ENCODE data around the gene TCEAL8. TPM values are rescaled to one million over a fixed set of nuclear protein-coding genes. Genes with fewer than 3 reads are reported as not detected.

The TCEAL8 gene
- total RNA-seq, 2 experiments from 2014 or later, result 26.8 to 32.6 TPM

GRCh38 chrX:103220511-103221323 lies 34.2 kb downstream of the TCEAL8 start:
- no peak for TF ChIP-seq EZH2phosphoT487 (IDR thresholded peaks at IDR 0.05; ENCODE audit: borderline replicate concordance, low read depth, low read length)
- TF ChIP-seq CTCF (conservative IDR thresholded peaks at IDR 0.05; ENCODE audit: low read length), result no peak
- no peaks in the 10 kb centered on the region for H3K4me1 ChIP-seq (ENCODE audit: insufficient read depth, low read length, poor library complexity, severe bottlenecking)
- H3K36me3 ChIP-seq (ENCODE audit: insufficient read depth, low read length), result no peaks in the 10 kb centered on the region
- intact Hi-C loops (cut with micrococcal nuclease; ENCODE audit: unreplicated experiment), result no loop called here
- CTCF ChIA-PET (ENCODE audit: unreplicated experiment), result no interaction called here
- H3K4me3 ChIP-seq (ENCODE audit: low read depth, low read length, poor library complexity, severe bottlenecking), result no peak overlapping the region
- no peaks in the 10 kb centered on the region for H3K9me2 ChIP-seq (ENCODE audit: insufficient read depth, low read length)
- H3K79me2 ChIP-seq (ENCODE audit: insufficient read depth, low read depth, low read length), result no peaks in the 10 kb centered on the region
- POLR2A ChIA-PET, result no interaction called here
- no peak overlapping the region for H3K4me2 ChIP-seq (ENCODE audit: low read length)
- no peak overlapping the region for H2AFZ ChIP-seq (ENCODE audit: low read length)
- no TSS peak for BruUV-seq (replicated peaks)
- DNase-seq (ENCODE audit: low spot score), result no peak
- H4K20me1 ChIP-seq (ENCODE audit: insufficient read depth, low read length), result no peaks in the 10 kb centered on the region
- H3K27ac ChIP-seq (ENCODE audit: low read depth, low read length, poor library complexity, severe bottlenecking), result no peak overlapping the region
- H3K9me3 ChIP-seq (ENCODE audit: low read length), result no peaks in the 10 kb centered on the region

- no peaks in the 10 kb centered on the region for H3K79me2 ChIP-seq (ENCODE audit: insufficient read depth, low read depth, low read length)
- POLR2A ChIA-PET, result no interaction called here
- no peak overlapping the region for H3K4me3 ChIP-seq (ENCODE audit: low read depth, low read length, poor library complexity, severe bottlenecking)
- H3K27ac ChIP-seq (ENCODE audit: low read depth, low read length, poor library complexity, severe bottlenecking), result no peak overlapping the region
- no peak overlapping the region for H2AFZ ChIP-seq (ENCODE audit: low read length)
- no peaks in the 10 kb centered on the region for H3K36me3 ChIP-seq (ENCODE audit: insufficient read depth, low read length)
- intact Hi-C loops (cut with micrococcal nuclease; ENCODE audit: unreplicated experiment), result no loop called here
- no peak for TF ChIP-seq CTCF (conservative IDR thresholded peaks at IDR 0.05; ENCODE audit: low read length)
- no peak for TF ChIP-seq EZH2phosphoT487 (IDR thresholded peaks at IDR 0.05; ENCODE audit: borderline replicate concordance, low read depth, low read length)
- no peaks in the 10 kb centered on the region for H3K9me2 ChIP-seq (ENCODE audit: insufficient read depth, low read length)
- H4K20me1 ChIP-seq (ENCODE audit: insufficient read depth, low read length), result no peaks in the 10 kb centered on the region
- DNase-seq (ENCODE audit: low spot score), result no peak
- no peaks in the 10 kb centered on the region for H3K4me1 ChIP-seq (ENCODE audit: insufficient read depth, low read length, poor library complexity, severe bottlenecking)
- CTCF ChIA-PET (ENCODE audit: unreplicated experiment), result no interaction called here
- no peak overlapping the region for H3K4me2 ChIP-seq (ENCODE audit: low read length)
- no peaks in the 10 kb centered on the region for H3K9me3 ChIP-seq (ENCODE audit: low read length)
- no TSS peak for BruUV-seq (replicated peaks)
Observed at GRCh38 chrX:103215425-103215991, 39.4 kb downstream of the TCEAL8 start.

GRCh38 chrX:103214870-103215424 lies 40.0 kb downstream of the TCEAL8 start, which contains the start of gene BEX4:
TSS of gene BEX4 (plus strand) at chrX:103215108. CDS start at chrX:103216154, 1,046 bp downstream.
- Histone ChIP-seq H4K20me1 (ENCODE audit: insufficient read depth, low read length) (no peaks in the 10 kb centered on the region), H3K4me3 (ENCODE audit: low read depth, low read length, poor library complexity, severe bottlenecking) (no peak within 1 kb of the TSS), H3K9me3 (ENCODE audit: low read length) (no peaks in the 10 kb centered on the region), H3K36me3 (ENCODE audit: insufficient read depth, low read length) (no peaks in the 10 kb centered on the region), H2AFZ (ENCODE audit: low read length) (no peak within 1 kb of the TSS), H3K27ac (ENCODE audit: low read depth, low read length, poor library complexity, severe bottlenecking) (no peak within 1 kb of the TSS), H3K79me2 (ENCODE audit: insufficient read depth, low read depth, low read length) (no peaks in the 10 kb centered on the region), H3K9me2 (ENCODE audit: insufficient read depth, low read length) (no peaks in the 10 kb centered on the region), H3K4me2 (ENCODE audit: low read length) (no peak within 1 kb of the TSS), H3K4me1 (ENCODE audit: insufficient read depth, low read length, poor library complexity, severe bottlenecking) (no peaks in the 10 kb centered on the region)
- ChIA-PET POLR2A (no interaction called here), CTCF (ENCODE audit: unreplicated experiment) (no interaction called here)
- TF ChIP-seq EZH2phosphoT487 (IDR thresholded peaks at IDR 0.05; ENCODE audit: borderline replicate concordance, low read depth, low read length) (no peak), CTCF (conservative IDR thresholded peaks at IDR 0.05; ENCODE audit: low read length) (no peak)
- DNase-seq (ENCODE audit: low spot score), result no peak
- intact Hi-C loops (cut with micrococcal nuclease; ENCODE audit: unreplicated experiment), result loop anchor here (5.0 kb wide), 1 partner anchor 32 kb away; no protein-coding TSS in a partner anchor
- BruUV-seq (replicated peaks), result no TSS peak
